ENCODE results near the gene CISTR.
"Not testable (repeated sequence)": the region's sequence is repeated elsewhere in the genome, so short reads cannot be mapped to it uniquely, and the experiment has no call there.

Gene CISTR

GRCh38 chr12:53720946-53721345 lies 30.8 kb downstream of the CISTR start:
- no peak for DNase-seq (ENCODE audit: low read depth, low spot score)

DNA sequence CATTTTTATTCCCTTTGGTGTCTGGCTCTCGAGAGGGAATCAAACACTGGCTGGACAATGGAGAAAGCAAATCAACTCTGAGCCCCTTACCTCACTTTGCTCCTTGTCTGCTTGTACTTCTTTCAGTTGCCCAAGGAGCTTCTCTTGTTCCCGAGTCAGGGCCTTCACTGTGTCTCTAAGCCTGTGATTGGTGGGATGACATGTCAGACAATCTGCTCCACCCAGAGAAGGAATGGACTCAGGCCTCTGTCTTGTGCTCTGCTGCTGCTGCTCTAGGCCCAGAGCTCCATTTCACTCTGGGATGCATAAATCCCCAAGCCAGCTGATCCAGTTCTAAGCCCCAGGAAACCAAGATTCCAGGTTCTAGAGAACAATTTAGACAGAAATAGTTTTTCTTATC lies 32.1 kb downstream of the CISTR start:
- DNase-seq (ENCODE audit: low read depth, low spot score): no peak

GRCh38 chr12:53718567-53718966 lies 33.2 kb downstream of the CISTR start:
- not testable (repeated sequence) for DNase-seq (ENCODE audit: low read depth, low spot score)

GRCh38 chr12:53717319-53717718 lies 34.5 kb downstream of the CISTR start:
- no peak for DNase-seq (ENCODE audit: low read depth, low spot score)

- no peak for DNase-seq (ENCODE audit: low read depth, low spot score)
Measured at GRCh38 chr12:53714004-53714403, 37.8 kb downstream of the CISTR start.

DNA sequence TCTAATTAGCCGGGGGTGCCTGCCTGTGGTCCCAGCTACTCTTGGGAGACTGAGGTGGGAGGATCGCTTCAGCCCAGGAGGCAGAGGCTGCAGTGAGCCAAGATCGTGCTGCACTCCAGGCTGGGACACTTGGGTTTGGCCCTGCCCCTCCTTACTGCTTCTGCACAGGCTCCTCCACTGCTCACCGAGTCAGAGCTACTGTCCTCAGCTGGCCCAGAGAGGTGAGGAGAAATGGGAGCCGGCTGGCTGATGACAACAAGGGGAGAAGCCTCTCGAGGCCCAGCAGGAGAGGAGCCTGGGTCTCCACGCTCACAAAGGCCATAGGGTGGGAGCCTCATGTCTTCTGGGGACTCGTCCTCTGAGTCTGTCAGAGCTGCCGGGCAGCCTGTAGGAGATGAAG lies 38.3 kb downstream of the CISTR start:
- DNase-seq (ENCODE audit: low read depth, low spot score): no peak

GRCh38 chr12:53712059-53712643 lies 39.6 kb downstream of the CISTR start:
- no peak for DNase-seq (ENCODE audit: low read depth, low spot score)

- no peak for DNase-seq (ENCODE audit: low read depth, low spot score)
Measured at GRCh38 chr12:53710091-53710490, 41.7 kb downstream of the CISTR start.

DNA sequence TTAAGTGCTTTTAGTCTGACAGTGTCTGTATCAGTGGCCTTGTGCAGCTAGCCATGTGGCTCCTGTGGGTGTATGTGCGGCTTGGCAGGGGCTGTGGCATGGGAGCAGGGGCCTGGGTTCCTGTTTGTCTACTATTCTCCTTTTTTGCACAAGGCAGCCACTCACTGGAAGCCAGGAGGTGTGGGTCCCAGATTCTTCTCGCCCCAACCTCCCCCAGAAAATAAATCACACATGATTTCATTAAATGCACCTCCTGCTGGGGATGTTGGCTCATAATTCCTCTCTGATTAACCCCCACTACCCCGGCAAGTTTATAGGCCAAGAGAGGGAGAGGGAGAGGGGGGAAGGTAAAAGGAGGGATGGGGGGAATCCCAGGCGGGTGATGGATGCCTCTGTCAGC lies 42.1 kb downstream of the CISTR start:
- DNase-seq (ENCODE audit: low read depth, low spot score): no peak

GRCh38 chr12:53706080-53706479 lies 45.7 kb downstream of the CISTR start:
- no peak for DNase-seq (ENCODE audit: low read depth, low spot score)

GRCh38 chr12:53703756-53704155 lies 48.0 kb downstream of the CISTR start:
- no peak for DNase-seq (ENCODE audit: low read depth, low spot score)

- DNase-seq (ENCODE audit: low read depth, low spot score): no peak
Measured at GRCh38 chr12:53701518-53702264, 50.1 kb downstream of the CISTR start.

DNA sequence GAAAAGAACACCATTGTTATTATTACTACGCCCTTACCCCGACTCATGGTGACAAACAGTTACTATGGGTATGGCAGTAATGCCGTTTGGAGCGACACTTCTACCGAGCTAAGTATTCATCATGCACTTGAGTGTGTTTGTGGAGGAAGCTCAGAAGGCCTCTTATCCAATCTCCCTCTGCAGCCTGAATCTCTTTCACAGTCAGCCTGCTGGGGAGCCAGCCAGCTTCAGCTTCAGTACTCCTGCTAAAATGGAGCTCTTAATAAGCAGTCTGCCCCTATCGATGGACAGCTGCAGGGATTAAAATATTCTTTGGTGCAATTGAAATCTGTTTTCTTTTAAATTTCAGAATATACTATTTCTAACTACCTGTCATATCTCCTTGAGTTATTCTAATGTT lies 51.2 kb downstream of the CISTR start:
- no peak for DNase-seq (ENCODE audit: low read depth, low spot score)

GRCh38 chr12:53699678-53700025 lies 52.1 kb downstream of the CISTR start:
- DNase-seq (ENCODE audit: low read depth, low spot score): no peak

GRCh38 chr12:53698948-53699677 lies 52.7 kb downstream of the CISTR start:
- no peak for DNase-seq (ENCODE audit: low read depth, low spot score)

GRCh38 chr12:53696655-53697331 lies 55.0 kb downstream of the CISTR start:
- DNase-seq (ENCODE audit: low read depth, low spot score): no peak

Data from iPS DF 19.7 (cell line).